Measurements from ENCODE around the gene PRAF2. TPM values are rescaled to one million over a fixed set of nuclear protein-coding genes. Genes with fewer than 3 reads are reported as not detected.

PRAF2 gene
- total RNA-seq, 4 donors from 2014 or later, result 2.3 to 9.5 (median 5.9) TPM

- Histone ChIP-seq H3K9me3 (no peaks in the 10 kb centered on the region), H3K4me3 (peak overlapping the region in 3 of 4 donors; percentile 25 to 83 (median 82)), H3K27ac (peak overlapping the region; percentile 70 to 99 (median 98)), H3K27me3 (no peaks in the 10 kb centered on the region), H3K4me1 (peaks cover 3 to 40% (median 20%) of the 10 kb centered on the region in 3 donors), H3K36me3 (peaks cover 8 to 45% (median 10%) of the 10 kb centered on the region in 3 donors)
- 0 to 20% methylated on average over 1 to 7 of the region's 9 CpGs for WGBS, 2 donors
- intact Hi-C loops (cut with DNase I), result no loop called here
- no peak for DNase-seq
- TF ChIP-seq, protein P1, sequence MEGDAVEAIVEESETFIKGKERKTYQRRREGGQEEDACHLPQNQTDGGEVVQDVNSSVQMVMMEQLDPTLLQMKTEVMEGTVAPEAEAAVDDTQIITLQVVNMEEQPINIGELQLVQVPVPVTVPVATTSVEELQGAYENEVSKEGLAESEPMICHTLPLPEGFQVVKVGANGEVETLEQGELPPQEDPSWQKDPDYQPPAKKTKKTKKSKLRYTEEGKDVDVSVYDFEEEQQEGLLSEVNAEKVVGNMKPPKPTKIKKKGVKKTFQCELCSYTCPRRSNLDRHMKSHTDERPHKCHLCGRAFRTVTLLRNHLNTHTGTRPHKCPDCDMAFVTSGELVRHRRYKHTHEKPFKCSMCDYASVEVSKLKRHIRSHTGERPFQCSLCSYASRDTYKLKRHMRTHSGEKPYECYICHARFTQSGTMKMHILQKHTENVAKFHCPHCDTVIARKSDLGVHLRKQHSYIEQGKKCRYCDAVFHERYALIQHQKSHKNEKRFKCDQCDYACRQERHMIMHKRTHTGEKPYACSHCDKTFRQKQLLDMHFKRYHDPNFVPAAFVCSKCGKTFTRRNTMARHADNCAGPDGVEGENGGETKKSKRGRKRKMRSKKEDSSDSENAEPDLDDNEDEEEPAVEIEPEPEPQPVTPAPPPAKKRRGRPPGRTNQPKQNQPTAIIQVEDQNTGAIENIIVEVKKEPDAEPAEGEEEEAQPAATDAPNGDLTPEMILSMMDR (IDR thresholded peaks at IDR 0.05), result no peak
- peak in 1 of 4 donors; percentile 18 for TF ChIP-seq POLR2A (IDR thresholded peaks at IDR 0.05)
Measured at GRCh38 chrX:49039598-49040375, 34.0 kb downstream of the PRAF2 start.

DNA sequence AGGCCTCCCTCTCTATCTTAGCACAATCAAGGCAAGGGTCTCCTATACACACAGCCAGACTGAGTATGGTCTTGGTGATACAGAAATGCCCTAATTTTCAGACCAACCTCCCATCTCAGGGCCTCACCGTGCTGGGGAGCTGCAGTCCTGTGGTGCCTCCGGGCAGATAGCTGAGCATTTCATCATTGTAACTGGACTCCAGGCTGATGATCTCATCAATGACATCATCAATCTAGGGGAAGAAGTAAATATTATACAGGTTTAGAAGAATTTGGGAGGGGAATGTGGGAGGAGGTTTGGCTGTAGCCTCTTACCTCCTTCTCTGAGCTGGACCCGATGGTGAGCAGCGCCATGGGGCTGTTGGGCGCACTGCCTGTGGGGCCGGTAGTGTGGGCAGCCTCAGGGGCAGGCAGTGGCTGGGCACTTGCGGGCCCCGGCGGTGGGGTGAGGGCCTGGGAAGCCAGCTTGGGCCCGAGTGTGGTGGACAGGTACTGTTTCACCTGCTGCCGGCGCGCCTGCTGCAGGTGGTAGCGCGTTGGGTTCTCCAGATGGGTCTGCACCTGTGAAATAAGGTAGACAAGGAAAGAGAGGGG is 35.8 kb downstream of the PRAF2 start:
- no peaks in the 10 kb centered on the region for H3K27me3 ChIP-seq
- peaks cover 3 to 35% (median 17%) of the 10 kb centered on the region in 3 donors for H3K4me1 ChIP-seq
- intact Hi-C loops (cut with DNase I), result no loop called here
- H3K36me3 ChIP-seq, result peaks cover 12 to 63% (median 17%) of the 10 kb centered on the region in 3 donors
- H3K4me3 ChIP-seq, result no peak overlapping the region
- no peaks in the 10 kb centered on the region for H3K9me3 ChIP-seq
- TF ChIP-seq POLR2A (IDR thresholded peaks at IDR 0.05), result no peak
- TF ChIP-seq, protein P1 (IDR thresholded peaks at IDR 0.05), result no peak
- no peak for DNase-seq
- H3K27ac ChIP-seq, result peak overlapping the region in 1 of 4 donors; percentile 99
- WGBS, 2 donors, result 98% methylated on average over 5 of the region's 15 CpGs; no CpG with 5 or more reads in 1 of the 2 donors

DNA sequence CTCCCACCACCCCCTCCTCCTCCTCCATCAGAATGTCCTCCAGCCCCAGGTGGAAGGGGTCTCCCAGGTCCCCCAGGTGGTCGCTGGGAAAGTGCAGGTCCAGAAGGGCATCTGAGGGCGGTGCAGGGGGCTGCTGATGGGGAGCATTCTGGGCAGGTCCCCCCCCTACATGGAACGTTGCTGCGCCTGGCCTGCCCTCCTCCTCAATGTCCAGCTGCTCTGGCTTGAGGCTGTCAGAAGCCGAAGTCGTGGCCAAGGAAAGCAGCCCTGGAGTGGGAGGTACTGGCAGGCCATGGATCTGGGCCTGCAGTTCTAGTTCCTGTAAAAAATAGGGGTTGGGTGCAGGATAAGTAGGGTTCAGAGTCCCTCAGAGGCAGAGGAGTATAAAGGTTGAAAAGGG is 43.5 kb downstream of the PRAF2 start:
- peak overlapping the region in 1 of 4 donors; percentile 14 for H3K27ac ChIP-seq
- no peak for DNase-seq

DNA sequence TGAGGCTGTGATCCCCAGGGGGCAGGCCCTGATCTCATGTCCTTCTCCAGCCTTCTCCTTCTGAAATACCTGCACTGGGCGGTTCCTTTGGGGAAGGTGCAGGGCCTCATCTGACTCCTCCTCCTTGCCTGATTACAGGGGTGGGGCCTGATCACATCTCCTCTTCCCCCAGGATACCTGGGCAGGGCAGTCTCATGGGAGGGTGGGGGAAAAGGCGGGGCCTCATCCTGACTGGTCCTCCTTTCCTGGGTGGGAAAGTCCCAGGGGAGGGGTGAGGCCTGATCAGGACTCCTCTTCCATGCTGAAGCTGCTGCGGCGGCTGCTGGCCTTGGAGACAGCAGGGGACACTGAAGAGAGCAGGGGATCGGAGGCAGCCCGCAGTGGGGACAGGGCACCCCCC is 43.9 kb downstream of the PRAF2 start:
- Histone ChIP-seq H3K4me1 (peaks cover 0 to 9% (median 0%) of the 10 kb centered on the region in 3 donors), H3K27me3 (no peaks in the 10 kb centered on the region), H3K36me3 (peaks cover 7 to 68% (median 12%) of the 10 kb centered on the region in 3 donors), H3K9me3 (no peaks in the 10 kb centered on the region), H3K27ac (peak overlapping the region in 1 of 4 donors; percentile 9), H3K4me3 (no peak overlapping the region)
- WGBS, 2 donors, result 88% methylated on average over 1 of the region's 6 CpGs; no CpG with 5 or more reads in 1 of the 2 donors
- TF ChIP-seq, protein P1 (IDR thresholded peaks at IDR 0.05), result no peak
- TF ChIP-seq POLR2A (IDR thresholded peaks at IDR 0.05), result no peak
- no peak for DNase-seq
- intact Hi-C loops (cut with DNase I), result no loop called here

More for the DNA sequence above, 43.5 kb downstream of the PRAF2 start:
- no peak for TF ChIP-seq POLR2A (IDR thresholded peaks at IDR 0.05)
- TF ChIP-seq, protein P1 (IDR thresholded peaks at IDR 0.05), result no peak
- intact Hi-C loops (cut with DNase I), result no loop called here
- 67% methylated on average over 1 of the region's 6 CpGs; no CpG with 5 or more reads in 1 of the 2 donors for WGBS, 2 donors
- H3K27me3 ChIP-seq, result no peaks in the 10 kb centered on the region
- H3K4me3 ChIP-seq, result no peak overlapping the region
- peaks cover 0 to 9% (median 0%) of the 10 kb centered on the region in 3 donors for H3K4me1 ChIP-seq
- no peaks in the 10 kb centered on the region for H3K9me3 ChIP-seq
- H3K36me3 ChIP-seq, result peaks cover 7 to 69% (median 12%) of the 10 kb centered on the region in 3 donors

Small RNAs within 50 kb of the gene (small RNA-seq; reads per million reads assigned to genes)
- gene RNU4-52P, result 0 reads per million in 4 donors

Other genes starting within 250 kb of the PRAF2 start
- not detected for gene ERAS, start 247.5 kb downstream of the PRAF2 start, total RNA-seq
- 1 to 10 TPM in 2 of 4 donors, under 1 TPM in 1, not detected in 1; 0.44 to 2.3 (median 1.3) TPM for gene PCSK1N, start 238.4 kb downstream of the PRAF2 start, total RNA-seq
- 10 to 100 TPM; 27.1 to 58.9 (median 34.6) TPM for gene TIMM17B, start 176.2 kb downstream of the PRAF2 start, total RNA-seq
- 10 to 100 TPM; 45.3 to 87.4 (median 53.0) TPM for gene PQBP1, start 176.1 kb downstream of the PRAF2 start, total RNA-seq
- 10 to 100 TPM; 13.7 to 28.9 (median 21.0) TPM for gene SLC35A2, start 162.4 kb downstream of the PRAF2 start, total RNA-seq
- 1 to 10 TPM; 3.3 to 9.7 (median 7.6) TPM for gene PIM2, start 155.0 kb downstream of the PRAF2 start, total RNA-seq
- 10 to 100 TPM; 15.7 to 28.4 (median 24.3) TPM for gene OTUD5, start 116.4 kb downstream of the PRAF2 start, total RNA-seq
- under 1 TPM in 3 of 4 donors, not detected in 1; 0.04 to 0.57 (median 0.53) TPM for gene KCND1, start 102.2 kb downstream of the PRAF2 start, total RNA-seq
- 10 to 100 TPM; 15.4 to 28.4 (median 22.9) TPM for gene GRIPAP1, start 71.7 kb downstream of the PRAF2 start, total RNA-seq
- gene TFE3, start 30.6 kb downstream of the PRAF2 start, total RNA-seq, result 10 to 100 TPM; 24.3 to 48.4 (median 43.1) TPM
- 10 to 100 TPM; 11.7 to 40.3 (median 22.6) TPM for gene CCDC120, start 15.0 kb downstream of the PRAF2 start, total RNA-seq
- 10 to 100 TPM; 30.1 to 78.0 (median 37.0) TPM for gene WDR45, start 5.9 kb upstream of the PRAF2 start, total RNA-seq
- gene GPKOW, start 49.7 kb upstream of the PRAF2 start, total RNA-seq, result 10 to 100 TPM; 16.2 to 21.5 (median 19.2) TPM
- 10 to 100 TPM in 1 of 4 donors, 1 to 10 TPM in 3; 5.1 to 15.0 (median 8.5) TPM for gene MAGIX, start 88.8 kb upstream of the PRAF2 start, total RNA-seq
- 100 to 1,000 TPM; 134 to 187 (median 152) TPM for gene PLP2, start 97.9 kb upstream of the PRAF2 start, total RNA-seq
- gene PRICKLE3, start 112.4 kb upstream of the PRAF2 start, total RNA-seq, result 10 to 100 TPM; 15.7 to 33.8 (median 19.9) TPM
- gene SYP, start 126.2 kb upstream of the PRAF2 start, total RNA-seq, result under 1 TPM; 0.15 to 0.57 (median 0.37) TPM
- gene CACNA1F, start 159.3 kb upstream of the PRAF2 start, total RNA-seq, result under 1 TPM in 1 of 4 donors, not detected in 3; 0.38 TPM
- 10 to 100 TPM; 12.3 to 21.3 (median 14.2) TPM for gene CCDC22, start 161.5 kb upstream of the PRAF2 start, total RNA-seq
- gene FOXP3, start 190.7 kb upstream of the PRAF2 start, total RNA-seq, result 1 to 10 TPM in 1 of 4 donors, under 1 TPM in 3; 0.38 to 2.1 (median 0.81) TPM
- 10 to 100 TPM in 1 of 4 donors, 1 to 10 TPM in 3; 4.2 to 10.7 (median 8.0) TPM for gene PPP1R3F, start 195.8 kb upstream of the PRAF2 start, total RNA-seq
- gene GAGE10, start 229.6 kb upstream of the PRAF2 start, total RNA-seq, result not detected
- not detected for gene GAGE12J, start 248.0 kb upstream of the PRAF2 start, total RNA-seq

Data from esophagus squamous epithelium (tissue), 5 donors.